GM12874 (cell line): ENCODE results near the gene SV2C.

ENCODE experiments used
- TF ChIP-seq, protein P1 (sequence below): IDR thresholded peaks from 2 replicates; pipeline ENCODE4 v1.5.1; 2011; ENCODE audit warnings: low read depth, mild to moderate bottlenecking, control low read depth, low read length, moderate library complexity; ENCODE audit not compliant: insufficient read depth

Gene SV2C

DNA sequence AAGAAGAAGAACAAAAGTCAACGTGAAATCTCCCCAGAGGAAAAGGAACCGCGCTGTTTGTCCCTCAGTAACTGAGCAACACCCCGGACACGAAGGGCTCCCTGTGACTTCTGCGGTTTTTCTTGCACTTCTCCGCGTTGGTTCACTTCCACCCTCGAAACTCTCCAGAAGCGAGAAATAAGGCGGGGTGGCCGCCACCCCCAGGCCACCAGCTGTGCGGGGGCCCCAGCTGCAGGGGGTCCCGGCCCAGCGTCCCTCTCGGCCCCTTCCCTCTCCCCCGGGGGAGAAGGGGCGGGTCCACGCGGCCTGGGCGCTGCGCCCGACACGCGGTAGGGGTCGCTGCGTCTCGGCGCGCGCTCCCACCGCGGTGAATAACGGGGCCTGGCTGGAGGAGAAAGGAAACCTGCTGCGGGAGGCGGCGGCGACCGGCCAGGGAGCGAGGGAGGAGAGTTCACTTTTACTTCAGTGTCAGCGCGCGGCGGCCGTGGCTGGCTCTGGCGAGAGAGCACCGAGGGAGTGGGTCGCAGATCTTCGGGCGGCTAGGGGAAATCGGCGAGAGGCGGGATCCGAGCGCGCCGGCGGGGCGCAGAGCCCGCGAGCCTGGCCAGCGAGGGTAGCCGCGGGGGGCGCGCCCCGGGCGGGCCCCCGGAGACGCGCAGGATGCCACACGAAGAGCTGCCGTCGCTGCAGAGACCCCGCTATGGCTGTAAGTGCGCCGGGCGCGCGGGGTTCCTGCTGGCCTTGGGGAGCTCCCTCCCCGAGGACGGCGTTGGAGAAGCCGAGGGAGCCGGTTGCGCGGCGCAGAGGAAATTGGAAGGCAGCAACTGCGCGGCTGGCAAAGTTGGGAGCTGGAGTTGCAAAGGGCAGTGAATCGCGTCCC, 319.9 kb downstream of the SV2C start, which contains the start of gene IQGAP2:
TSS of gene IQGAP2 (plus strand) at position 400 of the 880 bp plus-strand sequence. CDS start at position 661, 261 bp downstream.
- TF ChIP-seq, protein P1, sequence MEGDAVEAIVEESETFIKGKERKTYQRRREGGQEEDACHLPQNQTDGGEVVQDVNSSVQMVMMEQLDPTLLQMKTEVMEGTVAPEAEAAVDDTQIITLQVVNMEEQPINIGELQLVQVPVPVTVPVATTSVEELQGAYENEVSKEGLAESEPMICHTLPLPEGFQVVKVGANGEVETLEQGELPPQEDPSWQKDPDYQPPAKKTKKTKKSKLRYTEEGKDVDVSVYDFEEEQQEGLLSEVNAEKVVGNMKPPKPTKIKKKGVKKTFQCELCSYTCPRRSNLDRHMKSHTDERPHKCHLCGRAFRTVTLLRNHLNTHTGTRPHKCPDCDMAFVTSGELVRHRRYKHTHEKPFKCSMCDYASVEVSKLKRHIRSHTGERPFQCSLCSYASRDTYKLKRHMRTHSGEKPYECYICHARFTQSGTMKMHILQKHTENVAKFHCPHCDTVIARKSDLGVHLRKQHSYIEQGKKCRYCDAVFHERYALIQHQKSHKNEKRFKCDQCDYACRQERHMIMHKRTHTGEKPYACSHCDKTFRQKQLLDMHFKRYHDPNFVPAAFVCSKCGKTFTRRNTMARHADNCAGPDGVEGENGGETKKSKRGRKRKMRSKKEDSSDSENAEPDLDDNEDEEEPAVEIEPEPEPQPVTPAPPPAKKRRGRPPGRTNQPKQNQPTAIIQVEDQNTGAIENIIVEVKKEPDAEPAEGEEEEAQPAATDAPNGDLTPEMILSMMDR = peak; percentile 90
